ENCODE results near the gene ARHGAP8. TPM values are rescaled to one million over a fixed set of nuclear protein-coding genes. Genes with fewer than 3 reads are reported as not detected.

The ARHGAP8 gene
- total RNA-seq, 1 donor from 2014 or later, result 2.8 TPM

GRCh38 chr22:44815099-44816070 is 63.0 kb downstream of the ARHGAP8 start:
- Mint-ChIP-seq H3K27ac (ENCODE audit: unreplicated experiment) (no peak overlapping the region), H3K36me3 (ENCODE audit: low read depth, unreplicated experiment) (no peaks in the 10 kb centered on the region), H3K27me3 (ENCODE audit: low read depth, unreplicated experiment) (peaks cover 9% of the 10 kb centered on the region), H3K4me1 (ENCODE audit: low read depth, unreplicated experiment) (peaks cover 3% of the 10 kb centered on the region), H3K9me3 (ENCODE audit: unreplicated experiment) (peaks cover 1% of the 10 kb centered on the region), H3K4me3 (ENCODE audit: unreplicated experiment) (no peak overlapping the region)
- Histone ChIP-seq H3K9me3 (ENCODE audit: insufficient read depth, low read depth, low read length) (peaks cover 6% of the 10 kb centered on the region), H3K4me1 (ENCODE audit: insufficient read depth, low read length) (no peaks in the 10 kb centered on the region), H3K36me3 (ENCODE audit: insufficient read depth, low read length) (no peaks in the 10 kb centered on the region), H3K27me3 (ENCODE audit: insufficient read depth, low read length) (no peaks in the 10 kb centered on the region), H3K27ac (ENCODE audit: low read depth, low read length) (no peak overlapping the region), H3K79me2 (ENCODE audit: insufficient read depth, low read length) (no peaks in the 10 kb centered on the region), H3K9ac (ENCODE audit: low read length) (no peak overlapping the region), H3K4me2 (ENCODE audit: low read length) (no peak overlapping the region), H2AFZ (ENCODE audit: low read depth, low read length) (no peak overlapping the region), H4K20me1 (ENCODE audit: insufficient read depth, low read length) (peaks cover 2% of the 10 kb centered on the region), H3K4me3 (ENCODE audit: insufficient read depth, low read depth, low read length) (no peak overlapping the region)
- TF ChIP-seq CTCF (IDR thresholded peaks at IDR 0.05; ENCODE audit: insufficient read depth, low read depth, low read length) (no peak), EZH2 (IDR thresholded peaks at IDR 0.05; ENCODE audit: insufficient read depth, low read length) (no peak)
- no peak for DNase-seq (ENCODE audit: low read depth)
- no peak for FAIRE-seq

- Histone ChIP-seq H3K9ac (ENCODE audit: low read length) (no peak overlapping the region), H3K27ac (ENCODE audit: low read depth, low read length) (no peak overlapping the region), H4K20me1 (ENCODE audit: insufficient read depth, low read length) (peaks cover 3% of the 10 kb centered on the region), H3K79me2 (ENCODE audit: insufficient read depth, low read length) (no peaks in the 10 kb centered on the region), H3K36me3 (ENCODE audit: insufficient read depth, low read length) (no peaks in the 10 kb centered on the region), H3K4me3 (ENCODE audit: insufficient read depth, low read depth, low read length) (no peak overlapping the region), H2AFZ (ENCODE audit: low read depth, low read length) (no peak overlapping the region), H3K4me2 (ENCODE audit: low read length) (no peak overlapping the region), H3K9me3 (ENCODE audit: insufficient read depth, low read depth, low read length) (peaks cover 6% of the 10 kb centered on the region), H3K27me3 (ENCODE audit: insufficient read depth, low read length) (no peaks in the 10 kb centered on the region), H3K4me1 (ENCODE audit: insufficient read depth, low read length) (no peaks in the 10 kb centered on the region)
- H3K36me3 Mint-ChIP-seq (ENCODE audit: low read depth, unreplicated experiment), result no peaks in the 10 kb centered on the region
- DNase-seq (ENCODE audit: low read depth) (no peak), FAIRE-seq (no peak)
- peaks cover 1% of the 10 kb centered on the region for H3K9me3 Mint-ChIP-seq (ENCODE audit: unreplicated experiment)
- TF ChIP-seq EZH2 (IDR thresholded peaks at IDR 0.05; ENCODE audit: insufficient read depth, low read length), result no peak
- no peak for TF ChIP-seq CTCF (IDR thresholded peaks at IDR 0.05; ENCODE audit: insufficient read depth, low read depth, low read length)
- H3K27ac Mint-ChIP-seq (ENCODE audit: unreplicated experiment), result no peak overlapping the region
- no peak overlapping the region for H3K4me3 Mint-ChIP-seq (ENCODE audit: unreplicated experiment)
- peaks cover 3% of the 10 kb centered on the region for H3K4me1 Mint-ChIP-seq (ENCODE audit: low read depth, unreplicated experiment)
- peaks cover 8% of the 10 kb centered on the region for H3K27me3 Mint-ChIP-seq (ENCODE audit: low read depth, unreplicated experiment)
Measured at GRCh38 chr22:44816141-44816540, 63.8 kb downstream of the ARHGAP8 start.

GRCh38 chr22:44818727-44819126 is 66.4 kb downstream of the ARHGAP8 start:
- DNase-seq (ENCODE audit: low read depth), result no peak
- H3K4me1 ChIP-seq (ENCODE audit: insufficient read depth, low read length), result no peaks in the 10 kb centered on the region
- no peak for FAIRE-seq
- H3K27ac ChIP-seq (ENCODE audit: low read depth, low read length), result no peak overlapping the region
- H3K79me2 ChIP-seq (ENCODE audit: insufficient read depth, low read length), result no peaks in the 10 kb centered on the region
- no peak overlapping the region for H2AFZ ChIP-seq (ENCODE audit: low read depth, low read length)
- H3K4me3 Mint-ChIP-seq (ENCODE audit: unreplicated experiment), result no peak overlapping the region
- H3K9me3 ChIP-seq (ENCODE audit: insufficient read depth, low read depth, low read length), result no peaks in the 10 kb centered on the region
- H3K4me2 ChIP-seq (ENCODE audit: low read length), result no peak overlapping the region
- H3K36me3 Mint-ChIP-seq (ENCODE audit: low read depth, unreplicated experiment), result no peaks in the 10 kb centered on the region
- H3K27me3 ChIP-seq (ENCODE audit: insufficient read depth, low read length), result peaks cover 13% of the 10 kb centered on the region
- H3K4me3 ChIP-seq (ENCODE audit: insufficient read depth, low read depth, low read length), result no peak overlapping the region
- H3K27ac Mint-ChIP-seq (ENCODE audit: unreplicated experiment), result no peak overlapping the region
- no peak overlapping the region for H3K9ac ChIP-seq (ENCODE audit: low read length)
- no peaks in the 10 kb centered on the region for H3K9me3 Mint-ChIP-seq (ENCODE audit: unreplicated experiment)
- TF ChIP-seq CTCF (IDR thresholded peaks at IDR 0.05; ENCODE audit: insufficient read depth, low read depth, low read length) (no peak), EZH2 (IDR thresholded peaks at IDR 0.05; ENCODE audit: insufficient read depth, low read length) (no peak)
- H3K36me3 ChIP-seq (ENCODE audit: insufficient read depth, low read length), result no peaks in the 10 kb centered on the region
- H3K27me3 Mint-ChIP-seq (ENCODE audit: low read depth, unreplicated experiment), result peaks cover 15% of the 10 kb centered on the region
- peaks cover 3% of the 10 kb centered on the region for H4K20me1 ChIP-seq (ENCODE audit: insufficient read depth, low read length)
- peaks cover 3% of the 10 kb centered on the region for H3K4me1 Mint-ChIP-seq (ENCODE audit: low read depth, unreplicated experiment)
